HG03439 (cell line): Measurements from ENCODE around the gene ZBTB9.
"Not testable (repeated sequence)": the region's sequence is repeated elsewhere in the genome, so short reads cannot be mapped to it uniquely, and the experiment has no call there.

Experiments used
- ATAC-seq: cut with Tn5 transposase; IDR thresholded peaks from one replicate; pipeline ENCODE4 v1.9.1; 2021; ENCODE audit warnings: mild to moderate bottlenecking, moderate library complexity; ENCODE audit not compliant: unreplicated experiment

The ZBTB9 gene

DNA sequence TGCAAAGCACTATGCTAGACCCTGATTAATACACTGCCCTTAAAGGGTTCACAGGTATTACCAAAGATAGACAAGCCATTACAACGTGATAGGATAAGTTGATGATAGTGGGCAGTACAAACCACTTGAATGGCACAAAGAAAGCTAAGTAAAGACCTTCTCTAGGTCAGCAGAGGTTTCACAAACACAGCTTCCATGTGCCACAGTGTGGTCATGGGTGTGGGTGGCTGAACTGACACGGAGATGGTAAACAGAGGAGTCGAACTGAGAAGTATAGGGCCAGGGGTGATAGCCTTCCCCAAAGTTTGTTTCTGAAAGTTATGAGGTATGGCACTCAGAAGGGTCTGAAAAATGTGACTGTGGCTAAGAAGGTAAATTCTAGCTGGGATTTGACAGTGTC is 4.3 kb downstream of the ZBTB9 start:
- ATAC-seq: no peak

DNA sequence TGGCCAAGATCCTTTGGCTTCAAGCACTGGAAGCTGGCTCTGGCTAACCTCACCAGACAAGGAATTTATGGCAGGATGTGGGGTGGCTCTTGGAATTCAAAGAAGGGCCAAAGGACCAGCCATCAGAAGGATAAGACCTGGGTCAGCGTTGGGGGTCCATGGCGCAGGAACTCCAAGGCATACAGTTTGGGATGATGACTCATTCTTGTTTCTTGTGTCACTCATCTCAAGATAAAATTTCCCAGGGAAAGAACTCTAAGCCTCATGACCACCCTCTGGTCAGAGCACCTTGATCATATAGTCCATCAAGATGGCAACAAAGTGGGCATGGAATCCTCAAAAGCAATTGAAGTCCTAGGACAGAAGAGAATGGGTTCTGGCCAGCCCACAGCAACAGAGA is 4.8 kb downstream of the ZBTB9 start:
- ATAC-seq: no peak

DNA sequence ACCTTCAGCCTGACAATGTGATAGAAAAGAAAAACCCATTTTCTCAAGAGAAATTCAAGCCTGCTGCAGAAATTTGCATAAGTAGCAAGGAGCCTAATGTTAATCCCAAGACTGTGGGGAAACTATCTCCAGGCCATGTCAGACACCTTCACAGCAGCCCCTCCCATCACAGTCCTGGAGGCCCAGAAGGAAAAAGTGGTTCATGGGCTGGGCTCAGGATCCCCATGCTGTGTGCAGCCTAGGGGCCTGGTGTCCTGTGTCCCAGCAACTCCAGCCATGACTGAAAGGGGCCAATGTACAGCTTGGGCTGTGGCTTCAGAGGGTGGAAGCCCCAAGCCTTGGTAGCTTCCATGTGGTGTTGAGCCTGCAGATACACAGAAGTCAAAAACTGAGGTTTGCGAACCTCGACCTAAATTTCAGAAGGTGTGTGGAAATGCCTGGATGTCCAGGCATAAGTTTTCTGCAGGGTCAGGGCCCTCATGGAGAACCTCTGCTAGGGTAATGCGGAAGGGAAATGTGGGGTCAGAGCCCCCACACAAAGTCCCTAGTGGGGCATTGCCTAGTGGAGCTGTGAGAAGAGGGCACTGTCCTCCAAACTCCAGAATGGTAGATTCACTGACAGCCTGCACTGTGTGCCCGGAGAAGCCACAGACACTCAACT is 11.8 kb downstream of the ZBTB9 start:
- ATAC-seq: no peak

GRCh38 chr6:33467091-33467490 is 12.7 kb downstream of the ZBTB9 start:
- no peak for ATAC-seq

- no peak for ATAC-seq
Observed at GRCh38 chr6:33469661-33470060, 15.3 kb downstream of the ZBTB9 start.

DNA sequence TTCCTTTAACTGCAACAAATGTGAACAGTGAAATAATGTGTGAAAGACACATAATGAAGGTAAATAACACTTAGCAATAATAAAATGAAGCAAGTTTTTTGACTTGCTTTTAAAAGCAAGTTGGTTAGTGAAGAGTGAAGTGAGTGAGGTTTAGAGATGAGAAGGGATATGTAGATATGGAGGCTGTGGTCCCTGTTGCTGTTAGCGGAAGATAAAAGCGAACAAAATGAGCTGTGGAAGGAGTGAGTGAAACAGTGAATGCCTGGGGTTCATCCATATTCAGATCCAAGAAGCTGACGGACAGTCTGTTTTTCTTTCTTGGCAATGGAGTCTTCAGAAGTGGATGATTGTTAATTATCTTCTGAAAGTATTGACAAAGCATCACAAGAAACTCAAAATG is 23.5 kb downstream of the ZBTB9 start:
- ATAC-seq: no peak

DNA sequence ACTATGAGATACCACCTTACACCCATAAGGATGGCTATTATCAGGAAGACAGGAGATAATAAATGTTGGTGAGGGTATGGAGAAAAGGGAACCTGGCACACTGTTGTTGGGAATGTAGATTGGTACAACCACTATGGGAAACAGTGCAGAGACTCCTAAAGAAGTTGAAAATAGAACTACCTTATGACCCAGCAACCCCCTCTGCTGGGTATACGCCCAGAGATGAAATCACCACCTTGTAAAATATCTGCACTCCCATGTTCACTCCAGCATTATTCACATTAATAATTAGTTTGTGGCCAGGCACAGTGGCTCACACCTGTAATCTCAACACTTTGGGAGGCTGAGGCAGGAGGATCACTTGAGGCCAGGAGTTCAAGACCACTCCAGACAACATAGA is 26.8 kb downstream of the ZBTB9 start:
- no peak for ATAC-seq

GRCh38 chr6:33482620-33483019 is 28.2 kb downstream of the ZBTB9 start:
- ATAC-seq: not testable (repeated sequence)

GRCh38 chr6:33483678-33484077 is 29.3 kb downstream of the ZBTB9 start:
- no peak for ATAC-seq

GRCh38 chr6:33484673-33485262 is 30.4 kb downstream of the ZBTB9 start:
- ATAC-seq: not testable (repeated sequence)

GRCh38 chr6:33485680-33486079 is 31.3 kb downstream of the ZBTB9 start:
- not testable (repeated sequence) for ATAC-seq

DNA sequence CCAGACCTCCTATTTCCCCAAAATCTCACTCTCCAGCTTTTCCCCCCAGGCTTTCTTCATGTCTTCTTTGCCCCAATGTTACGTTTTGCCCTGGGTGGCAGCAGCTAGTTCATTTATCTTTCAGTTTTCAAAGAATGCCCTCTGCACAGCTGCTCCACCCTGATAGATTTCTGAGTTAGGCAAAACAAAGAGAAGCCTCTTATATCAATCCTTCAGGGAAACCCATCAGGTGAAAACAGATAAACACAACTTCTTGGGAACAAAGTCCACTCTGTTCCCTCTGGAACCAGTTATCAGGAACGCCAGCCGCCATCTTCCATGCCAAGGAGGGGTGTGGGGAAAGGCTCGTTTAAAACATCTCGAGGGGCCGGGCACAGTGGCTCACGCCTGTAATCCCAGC is 34.0 kb downstream of the ZBTB9 start:
- no peak for ATAC-seq

- no peak for ATAC-seq
Observed at GRCh38 chr6:33490198-33490597, 35.8 kb downstream of the ZBTB9 start.

- ATAC-seq: no peak
Observed at GRCh38 chr6:33490621-33491020, 36.2 kb downstream of the ZBTB9 start.

DNA sequence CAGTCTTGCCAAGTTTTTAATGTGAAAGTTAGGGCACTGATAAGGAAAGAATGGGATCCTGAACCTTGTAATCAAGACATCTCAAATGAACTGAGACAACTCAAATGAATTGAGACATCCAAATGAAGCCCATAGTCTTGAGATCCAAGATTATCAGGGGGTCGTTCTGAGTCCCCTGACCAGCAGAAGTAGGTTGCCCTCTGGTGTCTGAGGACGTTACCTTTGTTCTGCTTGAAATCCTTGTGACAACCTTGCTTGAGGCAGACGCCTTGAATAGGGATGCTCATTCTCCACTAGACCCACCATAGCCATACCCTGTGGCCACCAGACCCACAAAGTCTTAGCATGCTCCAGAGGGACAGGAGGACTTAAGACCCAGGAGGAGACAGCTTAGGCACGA is 37.7 kb downstream of the ZBTB9 start:
- no peak for ATAC-seq

GRCh38 chr6:33497157-33497556 is 42.8 kb downstream of the ZBTB9 start:
- ATAC-seq: no peak

DNA sequence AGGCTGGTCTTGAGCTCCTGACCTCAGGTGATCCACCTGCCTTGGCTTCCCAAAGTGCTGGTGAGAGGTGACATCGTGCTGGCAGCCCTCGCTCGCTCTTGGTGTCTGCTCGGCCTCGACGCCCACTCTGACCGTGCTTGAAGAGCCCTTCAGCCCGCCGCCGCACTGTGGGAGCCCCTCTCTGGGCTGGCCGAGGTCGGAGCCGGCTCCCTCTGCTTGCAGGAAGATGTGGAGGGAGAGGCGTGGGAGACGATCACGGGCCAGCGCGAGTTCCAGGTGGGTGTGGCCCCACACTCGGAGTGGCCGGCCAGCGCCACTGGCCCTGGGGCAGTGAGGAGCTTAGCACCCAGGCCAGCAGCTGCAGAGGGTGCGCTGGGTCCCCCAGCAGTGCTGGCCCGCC is 48.1 kb downstream of the ZBTB9 start:
- no peak for ATAC-seq

DNA sequence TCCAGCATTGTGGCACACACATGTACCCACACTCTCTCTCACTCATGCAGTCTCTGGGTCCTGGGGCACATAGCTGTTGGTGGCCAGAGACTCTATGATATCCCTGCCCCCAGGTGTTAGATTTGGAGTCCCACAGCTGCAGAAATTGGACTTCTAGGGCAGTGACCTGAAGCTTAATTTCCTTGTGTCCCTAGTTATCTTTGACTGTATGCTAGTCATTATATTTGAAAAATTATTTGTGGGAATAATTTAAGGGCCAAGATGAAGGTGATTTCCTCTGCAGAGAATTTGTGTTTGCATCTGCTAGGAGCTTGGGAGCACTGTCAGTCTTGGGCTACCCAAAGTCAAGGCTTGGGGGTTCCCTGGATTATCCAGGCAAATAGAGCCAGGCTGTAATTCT is 50.1 kb downstream of the ZBTB9 start:
- ATAC-seq: no peak

DNA sequence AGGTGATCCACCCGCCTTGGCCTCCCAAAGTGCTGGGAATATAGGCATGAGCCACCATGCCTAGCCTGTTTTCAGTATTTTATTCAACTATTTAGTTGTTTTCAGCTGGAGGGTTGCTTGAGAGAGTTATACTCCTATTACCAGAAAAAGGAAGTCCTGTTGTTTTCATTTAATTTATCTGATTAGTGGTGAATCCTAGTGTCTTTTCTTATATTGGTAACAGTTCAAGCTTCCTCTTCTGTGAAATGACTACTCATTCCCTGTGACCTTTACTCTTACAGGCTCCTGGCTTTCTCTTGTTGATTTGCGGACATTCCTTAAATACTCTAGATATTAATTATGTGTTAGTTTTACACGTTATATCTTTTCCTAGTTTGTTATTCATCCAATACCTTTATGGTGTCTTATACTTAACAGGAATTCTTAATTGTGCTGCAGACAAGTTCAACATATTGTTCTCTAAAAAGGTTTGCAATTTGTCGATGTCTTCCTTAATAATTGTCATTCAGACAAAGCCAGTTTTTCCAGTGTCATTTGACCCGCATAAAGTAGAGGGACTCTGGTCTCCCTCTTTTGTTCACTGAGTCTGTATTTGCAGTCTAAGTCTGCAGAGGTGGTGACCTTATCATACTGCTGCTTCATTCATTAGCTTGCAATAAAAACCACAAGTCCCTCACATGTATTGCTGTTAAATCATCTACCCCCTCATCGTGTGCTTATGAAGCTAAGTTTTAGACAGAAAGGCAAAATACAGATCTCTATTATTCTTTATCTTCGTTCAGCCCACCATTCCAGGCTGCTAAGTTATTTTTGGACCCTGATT is 51.4 kb downstream of the ZBTB9 start:
- no peak for ATAC-seq
